ENCODE results near the gene PDPK1.

The PDPK1 gene

GRCh38 chr16:2497695-2498484, 39.9 kb upstream of the PDPK1 start:
- H3K4me1 ChIP-seq (ENCODE audit: insufficient read depth, low read length, severe bottlenecking), result peaks cover 8% of the 10 kb centered on the region
- no peaks in the 10 kb centered on the region for H3K9me2 ChIP-seq (ENCODE audit: low read depth, low read length)
- no peak overlapping the region for H3K9ac ChIP-seq (ENCODE audit: low read length)
- H3K9me3 ChIP-seq (ENCODE audit: low read length), result no peaks in the 10 kb centered on the region
- no peak overlapping the region for H3K4me3 ChIP-seq (ENCODE audit: low read depth, low read length, poor library complexity, severe bottlenecking)
- H3K4me2 ChIP-seq (ENCODE audit: low read length), result no peak overlapping the region
- H4K20me1 ChIP-seq (ENCODE audit: insufficient read depth, low read length), result no peaks in the 10 kb centered on the region
- no peaks in the 10 kb centered on the region for H3F3A ChIP-seq (ENCODE audit: insufficient read depth, low read length)
- H3K27me3 ChIP-seq (ENCODE audit: insufficient read depth, low read length), result no peaks in the 10 kb centered on the region
- no peaks in the 10 kb centered on the region for H3K79me2 ChIP-seq (ENCODE audit: insufficient read depth, low read length)
- no peaks in the 10 kb centered on the region for H3K36me3 ChIP-seq (ENCODE audit: insufficient read depth, low read length)
- no peak overlapping the region for H2AFZ ChIP-seq (ENCODE audit: low read length)
- H3K27ac ChIP-seq (ENCODE audit: low read depth, low read length, poor library complexity, severe bottlenecking), result no peak overlapping the region
- TF ChIP-seq CTCF (IDR thresholded peaks at IDR 0.05; ENCODE audit: low read length) (no peak), EZH2 (IDR thresholded peaks at IDR 0.05; ENCODE audit: borderline replicate concordance, low read length) (no peak)

GRCh38 chr16:2498531-2499253, 39.1 kb upstream of the PDPK1 start:
- no peaks in the 10 kb centered on the region for H4K20me1 ChIP-seq (ENCODE audit: insufficient read depth, low read length)
- no peaks in the 10 kb centered on the region for H3K27me3 ChIP-seq (ENCODE audit: insufficient read depth, low read length)
- no peaks in the 10 kb centered on the region for H3K9me2 ChIP-seq (ENCODE audit: low read depth, low read length)
- H3K4me3 ChIP-seq (ENCODE audit: low read depth, low read length, poor library complexity, severe bottlenecking), result no peak overlapping the region
- no peaks in the 10 kb centered on the region for H3F3A ChIP-seq (ENCODE audit: insufficient read depth, low read length)
- no peak overlapping the region for H3K9ac ChIP-seq (ENCODE audit: low read length)
- TF ChIP-seq CTCF (IDR thresholded peaks at IDR 0.05; ENCODE audit: low read length) (no peak), EZH2 (IDR thresholded peaks at IDR 0.05; ENCODE audit: borderline replicate concordance, low read length) (no peak)
- peaks cover 8% of the 10 kb centered on the region for H3K4me1 ChIP-seq (ENCODE audit: insufficient read depth, low read length, severe bottlenecking)
- H3K4me2 ChIP-seq (ENCODE audit: low read length), result no peak overlapping the region
- H3K9me3 ChIP-seq (ENCODE audit: low read length), result no peaks in the 10 kb centered on the region
- H2AFZ ChIP-seq (ENCODE audit: low read length), result no peak overlapping the region
- no peaks in the 10 kb centered on the region for H3K79me2 ChIP-seq (ENCODE audit: insufficient read depth, low read length)
- no peaks in the 10 kb centered on the region for H3K36me3 ChIP-seq (ENCODE audit: insufficient read depth, low read length)
- H3K27ac ChIP-seq (ENCODE audit: low read depth, low read length, poor library complexity, severe bottlenecking), result no peak overlapping the region

GRCh38 chr16:2499454-2499853, 38.4 kb upstream of the PDPK1 start:
- Histone ChIP-seq H3K9me3 (ENCODE audit: low read length) (no peaks in the 10 kb centered on the region), H3K9me2 (ENCODE audit: low read depth, low read length) (no peaks in the 10 kb centered on the region), H4K20me1 (ENCODE audit: insufficient read depth, low read length) (no peaks in the 10 kb centered on the region), H3K9ac (ENCODE audit: low read length) (no peak overlapping the region), H3K27me3 (ENCODE audit: insufficient read depth, low read length) (no peaks in the 10 kb centered on the region), H3K4me3 (ENCODE audit: low read depth, low read length, poor library complexity, severe bottlenecking) (no peak overlapping the region), H3K36me3 (ENCODE audit: insufficient read depth, low read length) (no peaks in the 10 kb centered on the region), H2AFZ (ENCODE audit: low read length) (no peak overlapping the region), H3K79me2 (ENCODE audit: insufficient read depth, low read length) (no peaks in the 10 kb centered on the region), H3K27ac (ENCODE audit: low read depth, low read length, poor library complexity, severe bottlenecking) (no peak overlapping the region), H3K4me1 (ENCODE audit: insufficient read depth, low read length, severe bottlenecking) (peaks cover 14% of the 10 kb centered on the region), H3K4me2 (ENCODE audit: low read length) (no peak overlapping the region), H3F3A (ENCODE audit: insufficient read depth, low read length) (no peaks in the 10 kb centered on the region)
- TF ChIP-seq EZH2 (IDR thresholded peaks at IDR 0.05; ENCODE audit: borderline replicate concordance, low read length) (no peak), CTCF (IDR thresholded peaks at IDR 0.05; ENCODE audit: low read length) (no peak)

Data from OCI-LY1 (cell line).